AG04450 (cell line): Measurements from ENCODE around the gene FADS3. TPM values are rescaled to one million over a fixed set of nuclear protein-coding genes. Genes with fewer than 3 reads are reported as not detected.
A peak's percentile ranks its signal among the peaks of the same experiment; 100 is the strongest.

Experiments used
- CTCF ChIA-PET: fragments of 300-600, 350-600 bp; formaldehyde crosslinking; extraction: SDS; loops from one replicate; lab custom pipeline; 2022; ENCODE audit warnings: antibody characterized with exemption, inconsistent platforms; lab: Charles Lee
- POLR2A ChIA-PET: fragments of 350-600 bp; formaldehyde crosslinking; extraction: SDS; loops from one replicate; lab custom pipeline; 2021; ENCODE audit warnings: antibody characterized with exemption, inconsistent platforms; lab: Yijun Ruan, JAX
- DNase-seq: peaks from one replicate; pipeline ENCODE4 v3.0.0-alpha.2; 2011; ENCODE audit warnings: low read depth, low spot score
- H3K27ac ChIP-seq: one replicate; pipeline ENCODE4 v1.5.1; 2012; ENCODE audit warnings: low read depth, low read length, control low read depth
- H3K27me3 ChIP-seq: one replicate; pipeline ENCODE4 v1.6.0; 2012; ENCODE audit warnings: low read length; ENCODE audit not compliant: control insufficient read depth, insufficient read depth
- H3K4me3 ChIP-seq: 2 replicates; pipeline ENCODE4 v1.5.1; 2011; ENCODE audit warnings: mild to moderate bottlenecking, low read depth, low read length, control low read depth
- H3K9me3 ChIP-seq: 2 replicates; pipeline ENCODE4 v1.5.1; 2012; ENCODE audit warnings: low read length; ENCODE audit not compliant: control insufficient read depth, insufficient read depth
- polyA plus RNA-seq: library from polyadenylated mRNA; depleted of rRNA; stranded (reverse); fragments of >200 nt; gene quantifications from 2 replicates; pipeline ENCODE4 v1.2.3, GENCODE V29; 2011
- TF ChIP-seq, protein P1 (sequence below): IDR thresholded peaks from 2 replicates; pipeline ENCODE4 v1.5.1; 2011; ENCODE audit warnings: low read depth, low read length, control low read depth, inconsistent platforms

The FADS3 gene
- polyA plus RNA-seq, 1 experiment: 38.9 TPM

DNA sequence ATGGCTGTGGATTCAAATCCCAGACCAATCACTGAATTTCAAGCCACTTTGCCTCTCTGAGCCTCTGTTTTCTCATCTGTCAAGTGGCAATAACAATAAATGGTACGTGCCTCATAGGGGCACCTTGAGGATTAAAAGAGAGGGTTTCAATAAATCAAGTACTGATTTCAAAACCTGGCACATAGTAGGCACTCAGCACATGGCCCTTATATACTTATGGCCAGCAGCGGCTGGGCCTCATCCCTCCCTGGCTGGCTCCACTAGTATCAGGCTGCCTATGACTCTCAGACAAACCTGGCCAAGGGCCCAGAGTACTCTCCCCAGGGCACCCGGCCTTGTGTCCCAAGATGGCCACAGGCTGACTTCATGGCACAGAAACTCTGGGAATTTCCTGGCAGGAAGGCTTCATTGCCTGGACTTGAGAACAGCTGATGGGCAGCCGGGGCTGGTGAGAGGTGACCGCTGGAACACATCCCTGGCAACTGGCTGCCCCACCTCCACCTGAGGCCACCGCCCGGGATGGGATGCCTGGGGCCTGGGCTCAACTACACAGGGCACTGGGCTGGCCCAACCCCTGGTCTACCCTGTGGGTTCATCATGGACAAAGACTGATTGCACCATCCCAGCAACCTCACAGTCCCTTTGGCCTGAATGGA lies 3.4 kb downstream of the FADS3 start:
- CTCF ChIA-PET: interaction anchor here (1.1 to 2.5 kb wide), 3 partner anchors 11 to 220 kb away, joined by 4 to 14 read pairs (median 6); no protein-coding TSS in a partner anchor

GRCh38 chr11:61886643-61887042 lies 4.7 kb downstream of the FADS3 start:
- ChIA-PET POLR2A (no interaction called here), CTCF (interaction anchor here (1.4 to 2.5 kb wide), 2 partner anchors 12 to 195 kb away, joined by 7 to 14 read pairs; no protein-coding TSS in a partner anchor)
- H3K9me3 ChIP-seq: peaks cover 5% of the 10 kb centered on the region
- TF ChIP-seq, protein P1, sequence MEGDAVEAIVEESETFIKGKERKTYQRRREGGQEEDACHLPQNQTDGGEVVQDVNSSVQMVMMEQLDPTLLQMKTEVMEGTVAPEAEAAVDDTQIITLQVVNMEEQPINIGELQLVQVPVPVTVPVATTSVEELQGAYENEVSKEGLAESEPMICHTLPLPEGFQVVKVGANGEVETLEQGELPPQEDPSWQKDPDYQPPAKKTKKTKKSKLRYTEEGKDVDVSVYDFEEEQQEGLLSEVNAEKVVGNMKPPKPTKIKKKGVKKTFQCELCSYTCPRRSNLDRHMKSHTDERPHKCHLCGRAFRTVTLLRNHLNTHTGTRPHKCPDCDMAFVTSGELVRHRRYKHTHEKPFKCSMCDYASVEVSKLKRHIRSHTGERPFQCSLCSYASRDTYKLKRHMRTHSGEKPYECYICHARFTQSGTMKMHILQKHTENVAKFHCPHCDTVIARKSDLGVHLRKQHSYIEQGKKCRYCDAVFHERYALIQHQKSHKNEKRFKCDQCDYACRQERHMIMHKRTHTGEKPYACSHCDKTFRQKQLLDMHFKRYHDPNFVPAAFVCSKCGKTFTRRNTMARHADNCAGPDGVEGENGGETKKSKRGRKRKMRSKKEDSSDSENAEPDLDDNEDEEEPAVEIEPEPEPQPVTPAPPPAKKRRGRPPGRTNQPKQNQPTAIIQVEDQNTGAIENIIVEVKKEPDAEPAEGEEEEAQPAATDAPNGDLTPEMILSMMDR: no peak
- no peak for DNase-seq
- H3K4me3 ChIP-seq: no peak overlapping the region
- H3K27me3 ChIP-seq: no peaks in the 10 kb centered on the region
- H3K27ac ChIP-seq: no peak overlapping the region

More for the DNA sequence above, 3.4 kb downstream of the FADS3 start:
- TF ChIP-seq, protein P1: no peak
- peak overlapping the region; percentile 31 for H3K27ac ChIP-seq
- POLR2A ChIA-PET: no interaction called here
- no peak for DNase-seq
- H3K4me3 ChIP-seq: no peak overlapping the region
- H3K27me3 ChIP-seq: no peaks in the 10 kb centered on the region
- peaks cover 5% of the 10 kb centered on the region for H3K9me3 ChIP-seq

DNA sequence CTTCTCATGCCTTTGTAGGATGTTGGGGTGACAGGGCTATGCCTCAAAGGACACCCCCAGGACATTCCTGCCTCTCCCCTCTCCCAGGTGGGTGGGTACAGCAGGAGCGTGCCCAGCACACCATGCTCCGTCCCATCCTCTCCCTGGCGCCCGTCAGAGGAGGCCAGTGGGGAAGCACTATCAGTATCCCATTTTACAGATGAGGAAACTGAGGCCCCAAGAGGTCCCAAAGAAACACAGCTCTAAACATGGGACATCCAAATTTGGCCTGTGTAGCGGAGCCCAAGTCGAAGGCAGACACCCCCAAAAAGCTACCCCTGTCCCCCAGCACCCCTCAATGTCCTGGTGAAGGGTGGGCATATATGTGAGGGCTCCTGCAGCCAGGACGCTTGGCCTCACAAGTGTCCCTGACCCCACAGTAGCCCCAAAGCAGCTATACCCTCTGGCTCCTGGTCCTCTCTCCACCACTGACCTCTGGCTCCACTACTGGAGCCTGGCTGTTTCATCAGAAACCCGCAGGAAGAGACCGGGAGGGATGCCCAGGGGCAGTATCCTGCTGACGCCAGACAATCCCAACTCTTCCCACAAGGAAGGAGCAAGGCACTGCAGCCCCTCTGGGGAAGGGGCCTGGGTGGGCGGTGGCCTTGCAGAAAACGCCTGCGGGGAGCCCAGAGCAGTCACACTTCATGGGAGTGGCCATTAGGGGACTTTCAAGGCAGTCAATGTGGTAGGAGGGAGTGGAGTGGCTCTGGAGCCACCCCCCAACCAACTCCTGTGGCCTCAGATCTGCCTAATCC lies 5.4 kb downstream of the FADS3 start:
- no peaks in the 10 kb centered on the region for H3K27me3 ChIP-seq
- POLR2A ChIA-PET: no interaction called here
- no peak overlapping the region for H3K4me3 ChIP-seq
- H3K27ac ChIP-seq: no peak overlapping the region
- CTCF ChIA-PET: interaction anchor here (1.1 to 2.5 kb wide), 3 partner anchors 13 to 196 kb away, joined by 3 to 14 read pairs (median 7); no protein-coding TSS in a partner anchor
- peaks cover 5% of the 10 kb centered on the region for H3K9me3 ChIP-seq
- TF ChIP-seq, protein P1: no peak
- no peak for DNase-seq

DNA sequence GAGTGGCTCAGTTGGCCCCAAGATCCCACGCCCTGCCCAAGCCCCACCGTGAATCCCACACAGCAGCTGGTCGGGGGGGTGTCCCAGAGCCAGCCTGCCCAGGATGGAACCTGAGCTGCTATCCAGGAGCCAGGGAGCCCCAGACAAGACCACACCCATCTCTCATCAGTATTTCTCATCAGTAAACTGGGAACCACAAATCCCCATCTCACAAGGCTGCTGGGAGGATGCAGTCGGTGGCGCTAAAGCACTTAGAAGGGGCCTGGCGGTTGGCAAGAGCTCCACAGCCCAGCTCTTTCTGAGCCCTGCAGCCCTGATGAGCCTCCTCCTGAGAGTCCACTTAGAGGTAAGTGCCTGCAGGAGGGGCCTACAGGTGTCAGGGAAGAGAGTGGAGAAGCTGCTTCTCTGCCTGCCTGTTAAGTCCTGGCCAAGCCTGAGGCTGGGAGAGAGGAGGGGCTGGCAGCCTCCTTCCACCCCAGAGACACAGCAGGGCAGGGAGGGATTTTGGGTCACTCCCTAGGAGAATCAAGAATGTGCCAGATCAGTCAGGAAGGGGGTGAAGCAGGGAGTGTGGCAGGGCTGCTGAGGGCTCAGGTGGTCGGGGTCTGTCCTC lies 6.1 kb downstream of the FADS3 start:
- Histone ChIP-seq H3K27ac (no peak overlapping the region), H3K9me3 (peaks cover 5% of the 10 kb centered on the region), H3K4me3 (no peak overlapping the region), H3K27me3 (no peaks in the 10 kb centered on the region)
- ChIA-PET CTCF (interaction anchor here (0.9 to 2.2 kb wide), 4 partner anchors 13 to 197 kb away, joined by 3 to 18 read pairs (median 6); no protein-coding TSS in a partner anchor), POLR2A (no interaction called here)
- TF ChIP-seq, protein P1: no peak
- no peak for DNase-seq
